IMR-90 (cell line): ENCODE data around the gene RPS6KA2. TPM values are rescaled to one million over a fixed set of nuclear protein-coding genes. Genes with fewer than 3 reads are reported as not detected.

ENCODE experiments used
- ATAC-seq: fragments of 200-7000 bp; cut with Tn5 transposase; 2 replicates; pipeline ENCODE4 v1.9.1; 2020; ENCODE audit warnings: low read depth, mild to moderate bottlenecking, moderate library complexity
- BruUV-seq: library from RNA; stranded (reverse); fragments of 400-500 nt; replicated peaks from 2 replicates; lab custom pipeline; 2021; lab: Mats Ljungman, UMichigan
- CTCF ChIA-PET: fragments of 300-600 bp; formaldehyde crosslinking; extraction: SDS; loops from one replicate; lab custom pipeline; 2021; ENCODE audit warnings: antibody characterized with exemption; lab: Yijun Ruan, JAX
- POLR2A ChIA-PET: fragments of 300-600 bp; sonication (Branson Sonifier 250); formaldehyde crosslinking; loops from one replicate; lab custom pipeline; 2022; ENCODE audit warnings: antibody characterized with exemption; ENCODE audit not compliant: unreplicated experiment; lab: Charles Lee
- DNase-seq: peaks from one replicate; pipeline ENCODE4 v3.0.0; 2013
- H2AFZ ChIP-seq: replicated peaks from 2 replicates; pipeline ENCODE3; 2013; ENCODE audit warnings: low read length, mild to moderate bottlenecking; ENCODE audit not compliant: poor library complexity
- H2AK5ac ChIP-seq: 2 replicates; pipeline ENCODE4 v1.6.1; 2013; ENCODE audit warnings: low read depth, low read length, inconsistent platforms
- H2AK9ac ChIP-seq: replicated peaks from 2 replicates; pipeline ENCODE3; 2013; ENCODE audit warnings: mild to moderate bottlenecking, low read depth, low read length, moderate library complexity; ENCODE audit not compliant: poor library complexity
- H2BK120ac ChIP-seq: 2 replicates; pipeline ENCODE4 v1.6.1; 2013; ENCODE audit warnings: low read depth, low read length, inconsistent platforms
- H2BK15ac ChIP-seq: 3 replicates; pipeline ENCODE4 v1.6.1; 2013; ENCODE audit warnings: low read depth, low read length, inconsistent platforms
- H2BK20ac ChIP-seq: 2 replicates; pipeline ENCODE4 v1.6.1; 2013; ENCODE audit warnings: low read depth, mild to moderate bottlenecking, inconsistent platforms, low read length, moderate library complexity
- H2BK5ac ChIP-seq: 2 replicates; pipeline ENCODE4 v1.6.1; 2013; ENCODE audit warnings: mild to moderate bottlenecking, low read depth, low read length, inconsistent platforms; ENCODE audit not compliant: poor library complexity, severe bottlenecking
- H3K14ac ChIP-seq: replicated peaks from 2 replicates; pipeline ENCODE4 v1.6.1; 2013; ENCODE audit warnings: low read depth, low read length, inconsistent platforms
- H3K18ac ChIP-seq: 2 replicates; pipeline ENCODE4 v1.6.1; 2013; ENCODE audit warnings: low read depth, low read length, control low read depth
- H3K23ac ChIP-seq: 2 replicates; pipeline ENCODE4 v1.6.1; 2013; ENCODE audit warnings: low read depth, low read length, inconsistent platforms
- H3K27ac ChIP-seq: 2 replicates; pipeline ENCODE4 v1.5.1; 2013; ENCODE audit warnings: mild to moderate bottlenecking, control low read depth, low read length; ENCODE audit not compliant: insufficient read depth
- H3K27me3 ChIP-seq: 2 replicates; pipeline ENCODE4 v1.6.1; 2013; ENCODE audit warnings: low read length; ENCODE audit not compliant: control insufficient read depth, insufficient read depth
- H3K36me3 ChIP-seq: 2 replicates; pipeline ENCODE4 v1.6.1; 2013; ENCODE audit warnings: low read length, mixed read lengths; ENCODE audit not compliant: control insufficient read depth, insufficient read depth
- H3K4ac ChIP-seq: 2 replicates; pipeline ENCODE4 v1.6.1; 2013; ENCODE audit warnings: low read depth, low read length, inconsistent platforms
- H3K4me1 ChIP-seq: 2 replicates; pipeline ENCODE4 v1.6.1; 2013; ENCODE audit warnings: low read length, mixed read lengths; ENCODE audit not compliant: control insufficient read depth, insufficient read depth
- H3K4me2 ChIP-seq: 2 replicates; pipeline ENCODE4 v1.6.1; 2013; ENCODE audit warnings: low read depth, mild to moderate bottlenecking, control low read depth, low read length, moderate library complexity
- H3K4me3 ChIP-seq: 2 replicates; pipeline ENCODE4 v1.5.1; 2013; ENCODE audit warnings: low read depth, mild to moderate bottlenecking, control low read depth, low read length, moderate library complexity; ENCODE audit not compliant: insufficient read depth
- H3K56ac ChIP-seq: 2 replicates; pipeline ENCODE4 v1.6.1; 2013; ENCODE audit warnings: low read length, inconsistent platforms; ENCODE audit not compliant: insufficient read depth; ENCODE audit errors: extremely low read depth
- H3K79me1 ChIP-seq, 2 experiments: 2 replicates each; pipeline ENCODE4 v1.6.1; 2013; ENCODE audit warnings: low read length in 2 of 2, inconsistent platforms in 1 of 2, low read depth in 1 of 2
- H3K9ac ChIP-seq: 2 replicates; pipeline ENCODE4 v1.6.1; 2013; ENCODE audit warnings: low read depth, low read length, control low read depth
- H3K9me1 ChIP-seq: 2 replicates; pipeline ENCODE4 v1.6.1; 2013; ENCODE audit warnings: low read length, inconsistent platforms; ENCODE audit not compliant: insufficient read depth
- H3K9me3 ChIP-seq: 2 replicates; pipeline ENCODE4 v1.6.1; 2013; ENCODE audit warnings: low read length; ENCODE audit not compliant: control insufficient read depth, insufficient read depth
- H4K20me1 ChIP-seq: 2 replicates; pipeline ENCODE4 v1.6.1; 2013; ENCODE audit warnings: low read length, inconsistent platforms; ENCODE audit not compliant: insufficient read depth
- H4K5ac ChIP-seq: 2 replicates; pipeline ENCODE4 v1.6.1; 2013; ENCODE audit warnings: mild to moderate bottlenecking, low read depth, low read length, control low read depth
- H4K8ac ChIP-seq, 2 experiments: 2 replicates each; pipeline ENCODE4 v1.6.1; 2013; ENCODE audit warnings: low read depth in 2 of 2, low read length in 2 of 2, control low read depth in 1 of 2, inconsistent platforms in 1 of 2
- H4K91ac ChIP-seq: 2 replicates; pipeline ENCODE4 v1.6.1; 2013; ENCODE audit warnings: low read depth, low read length, inconsistent platforms; ENCODE audit not compliant: insufficient read depth
- CEBPB ChIP-seq: IDR thresholded peaks from 2 replicates; pipeline ENCODE4 v1.6.1; 2012; ENCODE audit warnings: low read depth, low read length, improper control_type of control experiment
- CHD1 ChIP-seq: IDR thresholded peaks from 2 replicates; pipeline ENCODE4 v1.6.1; 2012; ENCODE audit warnings: low read depth, low read length, improper control_type of control experiment
- FOS ChIP-seq: fragments of 150-350 bp; IDR thresholded peaks from 2 replicates; pipeline ENCODE4 v1.6.1; 2016; ENCODE audit warnings: low read depth, low read length
- MAFK ChIP-seq: IDR thresholded peaks from 2 replicates; pipeline ENCODE4 v1.6.1; 2012; ENCODE audit warnings: low read depth, low read length, improper control_type of control experiment
- MAZ ChIP-seq: IDR thresholded peaks from 2 replicates; pipeline ENCODE4 v1.6.1; 2012; ENCODE audit warnings: low read depth, mild to moderate bottlenecking, low read length, improper control_type of control experiment, moderate library complexity, borderline replicate concordance
- MXI1 ChIP-seq: IDR thresholded peaks from 2 replicates; pipeline ENCODE4 v1.6.1; 2012; ENCODE audit warnings: low read depth, mild to moderate bottlenecking, low read length, moderate library complexity, borderline replicate concordance
- POLR2A ChIP-seq: IDR thresholded peaks from 2 replicates; pipeline ENCODE4 v1.6.1; 2012; ENCODE audit warnings: mild to moderate bottlenecking, low read depth, low read length
- RAD21 ChIP-seq: IDR thresholded peaks from 2 replicates; pipeline ENCODE4 v1.6.1; 2012; ENCODE audit warnings: low read length, improper control_type of control experiment
- SMC3 ChIP-seq: fragments of 150-350 bp; IDR thresholded peaks from 2 replicates; pipeline ENCODE4 v1.6.1; 2016; ENCODE audit warnings: low read depth, mild to moderate bottlenecking, antibody characterized with exemption, low read length, moderate library complexity
- WGBS, 2 experiments: methylation state at CpG; one replicate each; pipeline versions ENCODE4 v1.1.5 to v1.1.7; 2013; ENCODE audit warnings: missing lambda C conversion rate in 2 of 2; ENCODE audit not compliant: insufficient read length in 1 of 2; ENCODE audit errors: extremely low coverage in 2 of 2; 5-methylcytosine and 5-hydroxymethylcytosine counted together
- dilution Hi-C: fragments of 300-500 bp; cut with HindIII; formaldehyde crosslinking; loops from one replicate; pipeline ENCODE4 v1.14.3; 2018; ENCODE audit warnings: low sequenced_read_pairs; ENCODE audit not compliant: unreplicated experiment
- in situ Hi-C: fragments of 300-500 bp; cut with MboI; formaldehyde crosslinking; loops from 3 replicates; pipeline ENCODE4 v1.14.3; 2019; ENCODE audit warnings: low sequenced_read_pairs, inconsistent platforms, mixed read lengths
- intact Hi-C: fragments of 100-400 bp; cut with micrococcal nuclease; formaldehyde crosslinking; loops from 2 replicates; pipeline ENCODE4 v1.10.0; 2022
- polyA plus RNA-seq, 3 experiments: library from polyadenylated mRNA; depleted of rRNA; stranded (reverse); fragments of >200 nt; gene quantifications; 2 replicates each; pipeline ENCODE4 v1.2.3, GENCODE V29; 2012; ENCODE audit warnings: low replicate concordance in 1 of 3
- total RNA-seq: library from RNA; depleted of rRNA; stranded (reverse); fragments of >200 nt; gene quantifications from 2 replicates; pipeline ENCODE4 v1.2.3, GENCODE V29; 2012
- TF ChIP-seq, protein P1 (sequence below): fragments of 150-350 bp; IDR thresholded peaks from 2 replicates; pipeline ENCODE4 v1.6.1; 2017; ENCODE audit warnings: mild to moderate bottlenecking, antibody characterized with exemption, low read length, low read depth
- TF ChIP-seq, protein P2 (sequence below): conservative IDR thresholded peaks from 2 replicates; pipeline ENCODE4 v1.5.1; 2012; ENCODE audit warnings: mild to moderate bottlenecking, low read depth, low read length, improper control_type of control experiment
- TF ChIP-seq, protein P3 (sequence below): fragments of 150-350 bp; IDR thresholded peaks from 2 replicates; pipeline ENCODE4 v1.6.1; 2016; ENCODE audit warnings: low read depth, mild to moderate bottlenecking, low read length, moderate library complexity, borderline replicate concordance

RPS6KA2 gene
- total and polyA plus RNA-seq, 2 of the 4 experiments (the other 2 are of a cell fraction) = 26.9 to 31.3 TPM

DNA sequence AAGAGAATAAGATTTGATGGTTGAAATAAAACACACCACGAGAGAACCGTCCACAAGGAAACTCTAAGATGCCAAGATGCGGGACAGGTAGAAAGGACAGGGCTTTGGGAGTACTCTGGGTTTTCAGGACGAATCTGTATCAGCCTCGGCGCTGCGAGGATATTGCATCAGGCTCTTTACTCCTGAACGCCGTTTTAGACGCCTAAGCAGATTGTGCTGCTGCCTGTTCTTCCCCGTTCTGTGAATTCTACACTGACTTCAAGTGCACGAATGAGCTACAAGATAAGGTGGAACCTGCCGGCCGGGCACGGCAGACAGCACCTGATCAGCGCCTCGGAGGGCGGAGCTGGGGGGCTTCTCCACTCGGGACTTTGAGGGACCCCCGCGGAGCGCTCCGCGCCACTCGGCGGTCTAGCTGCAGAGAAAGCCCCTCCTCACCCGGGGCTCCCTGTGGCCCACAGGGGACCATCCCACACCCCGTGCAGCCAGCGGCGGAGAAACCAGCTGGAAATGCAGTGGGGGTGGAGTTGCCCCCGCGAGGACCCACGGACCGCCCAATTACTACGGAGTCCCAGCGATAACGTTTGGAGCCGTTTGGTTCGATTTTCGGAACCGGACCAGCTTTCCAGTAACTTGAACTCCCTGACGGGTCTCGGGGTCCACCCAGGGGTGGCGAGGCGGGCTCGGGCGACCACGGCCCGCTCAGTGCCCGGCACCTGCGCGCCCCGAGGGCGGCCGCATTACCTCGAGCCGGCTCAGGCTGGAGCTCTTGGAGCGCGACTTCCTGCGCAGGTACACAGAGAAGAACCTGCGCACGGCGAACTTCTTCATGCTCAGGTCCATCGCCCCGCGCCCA is 646 bp downstream of the RPS6KA2 start:
- Histone ChIP-seq H3K27ac (peak overlapping the region; percentile 51), H4K5ac (peak overlapping the region; percentile 80), H4K20me1 (no peaks in the 10 kb centered on the region; the same call in 1 of the 2 replicates), H2AK9ac (peak overlapping the region; percentile 94), H3K4ac (peak overlapping the region; percentile 88), H3K4me3 (peak overlapping the region; percentile 87), H3K9me3 (no peaks in the 10 kb centered on the region), H2BK5ac (peak overlapping the region; percentile 39), H2BK120ac (peak overlapping the region; percentile 82), H3K4me1 (peaks cover 21% of the 10 kb centered on the region), H3K23ac (peak overlapping the region; percentile 79), H3K9ac (peak overlapping the region; percentile 76), H2AFZ (peak overlapping the region; percentile 88), H3K14ac (peak overlapping the region; percentile 41), H3K4me2 (peak overlapping the region; percentile 98), H3K18ac (peak overlapping the region; percentile 89), H2BK15ac (peak overlapping the region; percentile 12), H2AK5ac (0 out of 2 replicates have a peak overlapping the region, but pooled peaks have one; percentile 4), H3K56ac (peak overlapping the region; percentile 62), H3K36me3 (no peaks in the 10 kb centered on the region), H3K79me1 (peaks cover 17 to 37% of the 10 kb centered on the region in 2 experiments; a peak in 3 of 4 replicates), H4K91ac (peak overlapping the region; percentile 67), H3K9me1 (peaks cover 16% of the 10 kb centered on the region), H3K27me3 (no peaks in the 10 kb centered on the region), H4K8ac (peak overlapping the region; percentile 62 to 66; a peak in 2 of 4 replicates), H2BK20ac (peak overlapping the region; percentile 35; the same call in 1 of the 2 replicates)
- DNase-seq (peak; percentile 49), ATAC-seq (no peak)
- in situ Hi-C loops = loop anchor here (5.0 to 25.0 kb wide), 2 partner anchors 64 to 361 kb away; partner anchors contain the start of gene CEP43
- ChIA-PET CTCF (interaction anchor here (1.1 kb wide), 1 partner anchor 111 kb away, joined by 4 read pairs; no protein-coding TSS in a partner anchor), POLR2A (no interaction called here)
- WGBS, 2 experiments = 5% methylated on average over 26 of the region's 66 CpGs; no CpG with 5 or more reads in 1 of the 2 experiments
- intact Hi-C loops = loop anchor here (1.0 to 5.0 kb wide), 5 partner anchors 32 to 371 kb away; partner anchors contain the start of gene CEP43
- dilution Hi-C loops = no loop called here
- TF ChIP-seq MAZ = no peak
- TF ChIP-seq RAD21 = no peak
- TF ChIP-seq, protein P1, sequence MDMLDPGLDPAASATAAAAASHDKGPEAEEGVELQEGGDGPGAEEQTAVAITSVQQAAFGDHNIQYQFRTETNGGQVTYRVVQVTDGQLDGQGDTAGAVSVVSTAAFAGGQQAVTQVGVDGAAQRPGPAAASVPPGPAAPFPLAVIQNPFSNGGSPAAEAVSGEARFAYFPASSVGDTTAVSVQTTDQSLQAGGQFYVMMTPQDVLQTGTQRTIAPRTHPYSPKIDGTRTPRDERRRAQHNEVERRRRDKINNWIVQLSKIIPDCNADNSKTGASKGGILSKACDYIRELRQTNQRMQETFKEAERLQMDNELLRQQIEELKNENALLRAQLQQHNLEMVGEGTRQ = no peak
- TF ChIP-seq, protein P2, sequence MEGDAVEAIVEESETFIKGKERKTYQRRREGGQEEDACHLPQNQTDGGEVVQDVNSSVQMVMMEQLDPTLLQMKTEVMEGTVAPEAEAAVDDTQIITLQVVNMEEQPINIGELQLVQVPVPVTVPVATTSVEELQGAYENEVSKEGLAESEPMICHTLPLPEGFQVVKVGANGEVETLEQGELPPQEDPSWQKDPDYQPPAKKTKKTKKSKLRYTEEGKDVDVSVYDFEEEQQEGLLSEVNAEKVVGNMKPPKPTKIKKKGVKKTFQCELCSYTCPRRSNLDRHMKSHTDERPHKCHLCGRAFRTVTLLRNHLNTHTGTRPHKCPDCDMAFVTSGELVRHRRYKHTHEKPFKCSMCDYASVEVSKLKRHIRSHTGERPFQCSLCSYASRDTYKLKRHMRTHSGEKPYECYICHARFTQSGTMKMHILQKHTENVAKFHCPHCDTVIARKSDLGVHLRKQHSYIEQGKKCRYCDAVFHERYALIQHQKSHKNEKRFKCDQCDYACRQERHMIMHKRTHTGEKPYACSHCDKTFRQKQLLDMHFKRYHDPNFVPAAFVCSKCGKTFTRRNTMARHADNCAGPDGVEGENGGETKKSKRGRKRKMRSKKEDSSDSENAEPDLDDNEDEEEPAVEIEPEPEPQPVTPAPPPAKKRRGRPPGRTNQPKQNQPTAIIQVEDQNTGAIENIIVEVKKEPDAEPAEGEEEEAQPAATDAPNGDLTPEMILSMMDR = no peak
- no peak for TF ChIP-seq MXI1
- no peak for TF ChIP-seq MAFK
- TF ChIP-seq CEBPB = peak; percentile 80
- 0 out of 2 replicates have a peak, but pooled peaks have one; percentile 11 for TF ChIP-seq POLR2A
- no peak for TF ChIP-seq FOS
- TF ChIP-seq, protein P3, sequence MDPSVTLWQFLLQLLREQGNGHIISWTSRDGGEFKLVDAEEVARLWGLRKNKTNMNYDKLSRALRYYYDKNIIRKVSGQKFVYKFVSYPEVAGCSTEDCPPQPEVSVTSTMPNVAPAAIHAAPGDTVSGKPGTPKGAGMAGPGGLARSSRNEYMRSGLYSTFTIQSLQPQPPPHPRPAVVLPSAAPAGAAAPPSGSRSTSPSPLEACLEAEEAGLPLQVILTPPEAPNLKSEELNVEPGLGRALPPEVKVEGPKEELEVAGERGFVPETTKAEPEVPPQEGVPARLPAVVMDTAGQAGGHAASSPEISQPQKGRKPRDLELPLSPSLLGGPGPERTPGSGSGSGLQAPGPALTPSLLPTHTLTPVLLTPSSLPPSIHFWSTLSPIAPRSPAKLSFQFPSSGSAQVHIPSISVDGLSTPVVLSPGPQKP = no peak
- no peak for TF ChIP-seq CHD1
- no peak; the same call in 1 of the 2 replicates for TF ChIP-seq SMC3
- no TSS peak for BruUV-seq
